Stimulated activated effector memory CD8-positive, alpha-beta T cell treated with anti-CD3 and anti-CD28 coated beads, Interleukin-12 subunit alpha, Interleukin-12 subunit beta, amount 100 ng/mL, for 72 hours (primary cell): ENCODE measurements around the gene SUGCT.
A peak's percentile ranks its signal among the peaks of the same experiment; 100 is the strongest.
"Not testable (repeated sequence)": the region's sequence is repeated elsewhere in the genome, so short reads cannot be mapped to it uniquely, and the experiment has no call there.

ENCODE experiments used
- ATAC-seq: fragments of 150-1000 bp; cut with Tn5 transposase; 2 replicates; pipeline ENCODE4 v1.10.0; 2021
- DNase-seq, 2 donors: peaks; one replicate each; pipeline ENCODE4 v3.0.0; 2021 to 2022; ENCODE audit warnings: low spot score in 2 of 2
- H3K27ac Mint-ChIP-seq: one replicate; pipeline ENCODE4 v1.8.0; 2022; ENCODE audit warnings: mild to moderate bottlenecking, mixed read lengths
- H3K36me3 Mint-ChIP-seq: one replicate; pipeline ENCODE4 v1.8.0; 2022; ENCODE audit warnings: mild to moderate bottlenecking, mixed read lengths
- H3K4me1 Mint-ChIP-seq: one replicate; pipeline ENCODE4 v1.8.0; 2022; ENCODE audit warnings: mixed read lengths
- H3K4me3 Mint-ChIP-seq: one replicate; pipeline ENCODE4 v1.8.0; 2022; ENCODE audit warnings: mild to moderate bottlenecking, mixed read lengths
- H3K9me3 Mint-ChIP-seq: one replicate; pipeline ENCODE4 v1.8.0; 2022; ENCODE audit warnings: mixed read lengths

The SUGCT gene

GRCh38 chr7:40134428-40135316 lies at the start of gene SUGCT, which contains the start of gene MPLKIP:
Gene SUGCT, plus strand, starts transcription at chr7:40135005.
Gene MPLKIP, minus strand, starts transcription at chr7:40134622. Its CDS starts 55 bp downstream, at chr7:40134567.
- peak within 1 kb of the TSS; percentile 80 for H3K4me3 Mint-ChIP-seq
- peaks cover 17% of the 10 kb centered on the region for H3K36me3 Mint-ChIP-seq
- peak; percentile 94 for ATAC-seq
- H3K27ac Mint-ChIP-seq, result peak within 1 kb of the TSS; percentile 93
- DNase-seq, result peak; percentile 87 to 96
- H3K4me1 Mint-ChIP-seq, result peaks cover 15% of the 10 kb centered on the region
- H3K9me3 Mint-ChIP-seq, result no peaks in the 10 kb centered on the region

GRCh38 chr7:40092182-40092581 lies 42.6 kb upstream of the SUGCT start:
- peaks cover 96% of the 10 kb centered on the region for H3K36me3 Mint-ChIP-seq
- DNase-seq (no peak), ATAC-seq (no peak)
- H3K9me3 Mint-ChIP-seq, result no peaks in the 10 kb centered on the region
- no peaks in the 10 kb centered on the region for H3K4me1 Mint-ChIP-seq
- no peak overlapping the region for H3K4me3 Mint-ChIP-seq
- H3K27ac Mint-ChIP-seq, result no peak overlapping the region

- no peaks in the 10 kb centered on the region for H3K9me3 Mint-ChIP-seq
- no peak for DNase-seq
- H3K27ac Mint-ChIP-seq, result peak overlapping the region; percentile 71
- no peaks in the 10 kb centered on the region for H3K4me1 Mint-ChIP-seq
- no peak for ATAC-seq
- H3K36me3 Mint-ChIP-seq, result peaks cover 87% of the 10 kb centered on the region
- H3K4me3 Mint-ChIP-seq, result no peak overlapping the region
Observed at GRCh38 chr7:40093631-40094350, 41.0 kb upstream of the SUGCT start.

DNA sequence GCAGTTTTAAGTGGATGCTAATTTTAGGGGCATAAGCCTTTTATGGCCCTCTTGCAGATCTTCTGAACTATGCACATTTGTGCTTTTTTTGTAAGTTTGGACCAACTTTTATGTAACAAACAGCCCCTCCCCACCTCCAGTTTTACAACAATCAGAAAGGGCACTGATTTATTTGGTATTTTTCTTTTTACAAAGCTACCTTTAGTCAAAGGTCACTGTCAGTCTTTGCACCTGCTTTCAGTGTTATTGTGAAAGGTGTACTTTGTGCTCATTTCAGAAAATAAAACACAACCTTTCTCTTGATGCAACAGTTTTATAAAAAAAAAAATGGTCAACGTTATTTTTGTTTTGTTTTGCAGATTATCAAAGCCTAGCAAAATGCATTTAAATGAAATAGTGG lies 39.6 kb upstream of the SUGCT start:
- H3K4me3 Mint-ChIP-seq, result no peak overlapping the region
- H3K36me3 Mint-ChIP-seq, result peaks cover 73% of the 10 kb centered on the region
- ATAC-seq (no peak), DNase-seq (no peak)
- H3K27ac Mint-ChIP-seq, result no peak overlapping the region
- H3K9me3 Mint-ChIP-seq, result no peaks in the 10 kb centered on the region
- no peaks in the 10 kb centered on the region for H3K4me1 Mint-ChIP-seq

DNA sequence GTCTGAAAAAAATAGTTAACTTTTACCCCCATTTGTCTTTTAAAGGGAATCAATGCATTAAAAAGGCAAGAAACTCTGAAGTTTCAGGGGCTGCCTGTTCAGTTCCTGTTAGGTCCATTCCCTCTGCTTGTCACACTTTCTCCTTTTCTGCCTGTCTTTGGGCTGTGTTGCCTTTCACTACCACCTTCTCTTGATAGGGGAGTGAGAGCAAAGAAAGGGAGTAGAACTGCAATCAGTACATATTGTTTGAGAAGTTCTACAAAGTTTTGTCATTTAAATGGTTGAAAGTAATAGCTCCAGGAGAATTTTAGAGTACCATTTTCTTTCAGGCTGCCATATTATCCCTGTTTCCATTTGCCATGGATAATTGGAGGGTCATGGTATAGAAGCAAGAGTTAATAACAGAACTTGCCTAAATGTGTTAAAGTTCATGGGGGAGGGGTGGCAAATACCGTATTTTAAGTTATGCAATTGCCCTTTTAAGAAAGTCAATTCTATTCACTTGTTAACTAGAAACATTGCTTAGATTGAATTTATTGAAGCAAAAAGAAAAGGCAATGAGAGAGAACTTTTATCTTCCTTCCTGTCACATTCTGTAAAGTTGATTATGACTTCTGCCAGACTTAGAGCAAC lies 39.0 kb upstream of the SUGCT start:
- Mint-ChIP-seq H3K4me1 (no peaks in the 10 kb centered on the region), H3K9me3 (no peaks in the 10 kb centered on the region), H3K4me3 (no peak overlapping the region), H3K27ac (no peak overlapping the region), H3K36me3 (peaks cover 67% of the 10 kb centered on the region)
- ATAC-seq (no peak), DNase-seq (no peak)

- H3K4me3 Mint-ChIP-seq, result no peak overlapping the region
- H3K4me1 Mint-ChIP-seq, result no peaks in the 10 kb centered on the region
- H3K27ac Mint-ChIP-seq, result no peak overlapping the region
- no peaks in the 10 kb centered on the region for H3K9me3 Mint-ChIP-seq
- ATAC-seq, result no peak
- H3K36me3 Mint-ChIP-seq, result peaks cover 48% of the 10 kb centered on the region
- DNase-seq, result no peak
Observed at GRCh38 chr7:40097728-40098127, 37.1 kb upstream of the SUGCT start.

DNA sequence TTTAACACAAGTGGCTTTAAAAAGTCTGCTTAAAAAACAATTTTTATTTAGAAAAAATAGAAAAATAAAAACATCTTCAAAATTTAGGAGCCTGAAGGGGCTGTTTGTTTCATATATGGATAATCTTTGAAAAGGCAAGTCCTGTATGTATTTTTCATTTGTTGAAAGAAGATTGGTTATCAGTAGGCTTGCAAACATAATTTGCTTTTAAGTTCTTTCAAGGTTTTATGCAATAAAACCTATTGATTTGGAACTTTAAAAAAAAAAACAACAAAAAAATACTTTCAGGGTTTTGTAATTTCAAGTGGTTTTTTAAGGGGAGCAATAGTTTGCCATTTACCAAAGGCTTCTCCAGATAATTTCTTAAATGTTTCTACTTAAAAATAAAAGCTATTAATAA lies 36.0 kb upstream of the SUGCT start:
- no peak for ATAC-seq
- no peak for DNase-seq
- peaks cover 37% of the 10 kb centered on the region for H3K36me3 Mint-ChIP-seq
- no peak overlapping the region for H3K4me3 Mint-ChIP-seq
- H3K9me3 Mint-ChIP-seq, result no peaks in the 10 kb centered on the region
- H3K27ac Mint-ChIP-seq, result no peak overlapping the region
- H3K4me1 Mint-ChIP-seq, result no peaks in the 10 kb centered on the region

DNA sequence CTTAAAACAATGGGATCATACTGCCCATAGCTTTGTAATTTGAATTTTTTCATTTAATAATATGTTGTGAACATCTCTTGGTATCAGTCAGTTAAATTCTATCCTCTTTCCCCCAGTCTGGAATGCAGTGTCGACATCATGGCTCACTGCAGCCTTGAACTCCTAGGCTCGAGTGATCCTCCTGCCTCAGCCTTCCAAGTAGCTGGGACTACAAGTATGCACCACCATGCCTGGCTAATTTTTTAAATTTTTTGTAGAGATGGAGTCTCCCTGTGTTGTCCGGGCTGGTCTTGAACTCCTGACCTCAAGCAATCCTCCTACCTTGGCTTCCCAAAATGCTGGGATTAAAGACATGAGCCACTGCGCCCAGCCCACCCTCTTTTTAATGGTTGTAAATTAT lies 35.0 kb upstream of the SUGCT start:
- H3K36me3 Mint-ChIP-seq, result peaks cover 27% of the 10 kb centered on the region
- no peak for ATAC-seq

GRCh38 chr7:40101201-40101600 lies 33.6 kb upstream of the SUGCT start:
- DNase-seq (no peak), ATAC-seq (no peak)
- Mint-ChIP-seq H3K27ac (no peak overlapping the region), H3K4me1 (no peaks in the 10 kb centered on the region), H3K4me3 (no peak overlapping the region), H3K9me3 (no peaks in the 10 kb centered on the region), H3K36me3 (peaks cover 13% of the 10 kb centered on the region)

More for the DNA sequence above, 35.0 kb upstream of the SUGCT start:
- Mint-ChIP-seq H3K9me3 (no peaks in the 10 kb centered on the region), H3K27ac (no peak overlapping the region), H3K4me3 (no peak overlapping the region), H3K4me1 (no peaks in the 10 kb centered on the region)
- DNase-seq, result no peak

DNA sequence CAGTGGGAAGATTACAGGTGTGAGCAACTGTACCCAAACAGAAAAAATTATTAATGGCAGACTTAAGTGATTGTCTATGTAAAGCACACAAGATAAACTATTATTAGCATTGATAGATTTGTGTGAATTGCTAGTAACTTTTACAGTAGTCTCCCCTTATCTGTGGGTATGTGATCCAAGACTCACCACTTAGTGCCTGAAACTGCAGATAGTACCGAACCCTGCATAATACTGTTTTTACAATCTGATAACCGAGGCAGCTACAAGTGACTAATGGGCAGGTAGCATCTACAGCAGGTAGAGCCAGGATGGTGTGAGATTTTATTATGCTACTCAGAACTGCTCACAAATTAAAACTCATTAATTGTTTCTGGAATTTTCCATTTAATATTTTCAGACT lies 31.9 kb upstream of the SUGCT start:
- Mint-ChIP-seq H3K4me1 (no peaks in the 10 kb centered on the region), H3K36me3 (peaks cover under 1% of the 10 kb centered on the region), H3K27ac (no peak overlapping the region), H3K4me3 (no peak overlapping the region), H3K9me3 (no peaks in the 10 kb centered on the region)
- DNase-seq (no peak), ATAC-seq (no peak)

GRCh38 chr7:40105879-40106473 lies 28.8 kb upstream of the SUGCT start:
- H3K36me3 Mint-ChIP-seq, result no peaks in the 10 kb centered on the region
- H3K27ac Mint-ChIP-seq, result no peak overlapping the region
- H3K4me1 Mint-ChIP-seq, result no peaks in the 10 kb centered on the region

GRCh38 chr7:40115936-40116335 lies 18.9 kb upstream of the SUGCT start:
- Mint-ChIP-seq H3K4me3 (no peak overlapping the region), H3K4me1 (no peaks in the 10 kb centered on the region), H3K9me3 (no peaks in the 10 kb centered on the region)

More at GRCh38 chr7:40105879-40106473, 28.8 kb upstream of the SUGCT start:
- H3K4me3 Mint-ChIP-seq, result no peak overlapping the region
- DNase-seq, result no peak
- H3K9me3 Mint-ChIP-seq, result no peaks in the 10 kb centered on the region
- no peak for ATAC-seq

DNA sequence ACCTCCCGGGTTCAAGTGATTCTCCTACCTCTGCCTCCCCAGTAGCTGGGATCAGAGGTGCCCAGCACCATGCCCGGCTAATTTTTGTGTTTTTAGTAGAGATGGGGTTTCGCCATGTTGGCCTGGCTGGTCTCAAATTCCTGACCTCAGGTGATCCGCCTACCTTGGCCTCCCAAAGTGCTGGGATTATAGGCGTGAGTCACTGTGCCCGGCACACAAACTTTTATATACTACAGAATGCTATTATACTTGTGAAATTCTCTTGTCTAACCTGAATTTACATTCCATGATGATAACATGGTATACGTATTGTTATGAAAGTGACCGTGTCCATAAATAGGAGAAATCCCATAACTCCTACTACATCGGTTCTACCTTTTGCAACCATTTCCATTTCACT lies 17.6 kb upstream of the SUGCT start:
- not testable (repeated sequence) for DNase-seq, ATAC-seq, H3K9me3 Mint-ChIP-seq, H3K27ac Mint-ChIP-seq, H3K36me3 Mint-ChIP-seq, H3K4me1 Mint-ChIP-seq, H3K4me3 Mint-ChIP-seq

More at GRCh38 chr7:40115936-40116335, 18.9 kb upstream of the SUGCT start:
- Mint-ChIP-seq H3K27ac (no peak overlapping the region), H3K36me3 (no peaks in the 10 kb centered on the region)
- no peak for ATAC-seq
- DNase-seq, result no peak

GRCh38 chr7:40118201-40118600 lies 16.6 kb upstream of the SUGCT start:
- not testable (repeated sequence) for ATAC-seq

GRCh38 chr7:40120020-40120419 lies 14.8 kb upstream of the SUGCT start:
- H3K4me3 Mint-ChIP-seq, result no peak overlapping the region
- DNase-seq, result no peak
- no peaks in the 10 kb centered on the region for H3K36me3 Mint-ChIP-seq
- no peaks in the 10 kb centered on the region for H3K4me1 Mint-ChIP-seq
- no peak for ATAC-seq
- H3K27ac Mint-ChIP-seq, result no peak overlapping the region
- no peaks in the 10 kb centered on the region for H3K9me3 Mint-ChIP-seq

More at GRCh38 chr7:40118201-40118600, 16.6 kb upstream of the SUGCT start:
- not testable (repeated sequence) for DNase-seq, H3K9me3 Mint-ChIP-seq, H3K36me3 Mint-ChIP-seq, H3K27ac Mint-ChIP-seq, H3K4me3 Mint-ChIP-seq, H3K4me1 Mint-ChIP-seq
